H1 (cell line): ENCODE measurements around the gene KIAA0319L. TPM values are rescaled to one million over a fixed set of nuclear protein-coding genes. Genes with fewer than 3 reads are reported as not detected.

Experiments
- CTCF ChIA-PET: fragments of 300-600 bp; sonication (Branson Sonifier 250); formaldehyde crosslinking; loops from one replicate; lab custom pipeline; 2021; ENCODE audit not compliant: partially characterized antibody; lab: Charles Lee
- POLR2A ChIA-PET: fragments of 300-600 bp; sonication (Branson Sonifier 250); formaldehyde crosslinking; loops from one replicate; lab custom pipeline; 2021; ENCODE audit warnings: inconsistent platforms; ENCODE audit not compliant: partially characterized antibody; lab: Charles Lee
- DNase-seq, 2 experiments: peaks; one replicate each; pipeline versions ENCODE4 v3.0.0 to v3.0.0-alpha.2; 2010 to 2022; ENCODE audit warnings: low spot score in 2 of 2, low read depth in 1 of 2, mixed read lengths in 1 of 2
- FAIRE-seq: peaks from 2 replicates; lab custom pipeline; 2011; peaks lifted over from hg19 to GRCh38; lab: Jason Lieb, UNC
- H2AFZ ChIP-seq: 2 replicates; pipeline ENCODE4 v1.8.1; 2012; ENCODE audit warnings: low read length, inconsistent platforms
- H2AK5ac ChIP-seq: 2 replicates; pipeline ENCODE4 v1.6.1; 2013; ENCODE audit warnings: low read depth, low read length
- H2BK120ac ChIP-seq: replicated peaks from 2 replicates; pipeline ENCODE3; 2013; ENCODE audit warnings: low read depth, low read length, inconsistent platforms
- H2BK12ac ChIP-seq: 2 replicates; pipeline ENCODE4 v1.6.1; 2013; ENCODE audit warnings: low read depth, low read length
- H2BK15ac ChIP-seq: 2 replicates; pipeline ENCODE4 v1.6.1; 2013; ENCODE audit warnings: low read length
- H2BK20ac ChIP-seq: 2 replicates; pipeline ENCODE4 v1.6.1; 2013; ENCODE audit warnings: low read length
- H2BK5ac ChIP-seq: 2 replicates; pipeline ENCODE4 v1.6.1; 2013; ENCODE audit warnings: low read depth, low read length
- H3K14ac ChIP-seq: 2 replicates; pipeline ENCODE4 v1.6.1; 2013; ENCODE audit warnings: inconsistent platforms; ENCODE audit not compliant: insufficient read length
- H3K18ac ChIP-seq: 2 replicates; pipeline ENCODE4 v1.6.1; 2013; ENCODE audit warnings: low read length; ENCODE audit errors: extremely low read depth
- H3K23ac ChIP-seq: 2 replicates; pipeline ENCODE4 v1.6.1; 2013; ENCODE audit warnings: inconsistent platforms; ENCODE audit not compliant: insufficient read length
- H3K23me2 ChIP-seq: 2 replicates; pipeline ENCODE4 v1.6.1; 2013; ENCODE audit warnings: low read depth, low read length
- H3K27ac ChIP-seq: 2 replicates; pipeline ENCODE4 v1.6.1; 2011; ENCODE audit warnings: low read depth, low read length, inconsistent platforms
- H3K27me3 ChIP-seq, 4 experiments: replicated peaks in 1 of 4; 1 replicate in 1 of 4; 2 replicates in 3 of 4; pipeline versions ENCODE4 v1.6.1 to v1.8.1; 2011 to 2013; ENCODE audit warnings: low read length in 3 of 4, mild to moderate bottlenecking in 3 of 4, inconsistent platforms in 2 of 4, mixed read lengths in 2 of 4, moderate library complexity in 1 of 4; ENCODE audit not compliant: control insufficient read depth in 3 of 4, insufficient read depth in 3 of 4; ENCODE audit errors: extremely low read depth in 1 of 4
- H3K36me3 ChIP-seq, 4 experiments: 2 replicates each; pipeline versions ENCODE4 v1.6.1 to v1.8.1; 2011 to 2013; ENCODE audit warnings: mild to moderate bottlenecking in 4 of 4, low read length in 3 of 4, moderate library complexity in 2 of 4, control low read depth in 1 of 4, inconsistent platforms in 1 of 4; ENCODE audit not compliant: insufficient read depth in 4 of 4, control insufficient read depth in 2 of 4
- H3K4ac ChIP-seq: replicated peaks from 2 replicates; pipeline ENCODE3; 2013; ENCODE audit warnings: low read length, low read depth, mixed read lengths, inconsistent platforms; ENCODE audit not compliant: insufficient read length
- H3K4me1 ChIP-seq, 4 experiments: replicated peaks in 1 of 4; 1 replicate in 1 of 4; 2 replicates in 3 of 4; pipeline versions ENCODE4 v1.6.1 to v1.8.1; 2011 to 2013; ENCODE audit warnings: low read length in 3 of 4, inconsistent platforms in 2 of 4, mixed read lengths in 1 of 4; ENCODE audit not compliant: insufficient read depth in 4 of 4, control insufficient read depth in 3 of 4
- H3K4me2 ChIP-seq, 2 experiments: 2 replicates each; pipeline versions ENCODE4 v1.6.1 to v1.8.1; 2011 to 2013; ENCODE audit warnings: low read depth in 2 of 2, low read length in 2 of 2, control low read depth in 1 of 2, inconsistent platforms in 1 of 2, mild to moderate bottlenecking in 1 of 2; ENCODE audit not compliant: insufficient read depth in 1 of 2
- H3K4me3 ChIP-seq, 4 experiments: fragments of 200-600, 300-600 bp in 1 of 4; sonication (generic), shearing (Covaris generic), sonication (Bioruptor Twin) in 1 of 4; 2 replicates each; pipeline versions ENCODE4 v1.5.1 to v1.8.1; 2011 to 2016; ENCODE audit warnings: low read length in 4 of 4, low read depth in 3 of 4, control low read depth in 2 of 4, inconsistent platforms in 2 of 4, mild to moderate bottlenecking in 2 of 4, mixed read lengths in 1 of 4, moderate library complexity in 1 of 4; ENCODE audit not compliant: insufficient read depth in 2 of 4; ENCODE audit errors: extremely low read depth in 1 of 4
- H3K56ac ChIP-seq: replicated peaks from 2 replicates; pipeline ENCODE3; 2013; ENCODE audit warnings: low read depth, mild to moderate bottlenecking, mixed read lengths, low read length, inconsistent platforms; ENCODE audit not compliant: insufficient read length
- H3K79me1 ChIP-seq: 2 replicates; pipeline ENCODE4 v1.6.1; 2013; ENCODE audit warnings: low read depth, low read length, control low read depth
- H3K79me2 ChIP-seq, 2 experiments: 2 replicates each; pipeline versions ENCODE4 v1.6.1 to v1.8.1; 2012 to 2013; ENCODE audit warnings: low read length in 2 of 2, mild to moderate bottlenecking in 2 of 2, inconsistent platforms in 1 of 2; ENCODE audit not compliant: insufficient read depth in 2 of 2, control insufficient read depth in 1 of 2
- H3K9ac ChIP-seq, 4 experiments: replicated peaks in 1 of 4; 1 replicate in 1 of 4; 2 replicates in 3 of 4; pipeline versions ENCODE4 v1.6.1 to v1.8.1; 2011 to 2013; ENCODE audit warnings: low read depth in 3 of 4, low read length in 3 of 4, control low read depth in 2 of 4, mild to moderate bottlenecking in 2 of 4, moderate library complexity in 2 of 4, inconsistent platforms in 1 of 4; ENCODE audit errors: extremely low read depth in 1 of 4
- H3K9me3 ChIP-seq, 2 experiments: 2 replicates each; pipeline versions ENCODE4 v1.6.1 to v1.8.1; 2012 to 2013; ENCODE audit warnings: mild to moderate bottlenecking in 2 of 2, moderate library complexity in 2 of 2, control low read depth in 1 of 2, inconsistent platforms in 1 of 2, low read depth in 1 of 2, low read length in 1 of 2, mixed read lengths in 1 of 2; ENCODE audit not compliant: insufficient read depth in 2 of 2
- H4K20me1 ChIP-seq, 2 experiments: replicated peaks in 1 of 2; 2 replicates each; pipeline versions ENCODE3 to v1.8.1; 2011 to 2013; ENCODE audit warnings: inconsistent platforms in 2 of 2, low read length in 2 of 2, mild to moderate bottlenecking in 1 of 2; ENCODE audit not compliant: insufficient read depth in 2 of 2, control insufficient read depth in 1 of 2
- H4K5ac ChIP-seq: 2 replicates; pipeline ENCODE4 v1.6.1; 2013; ENCODE audit warnings: low read length, low read depth, mixed read lengths, inconsistent platforms; ENCODE audit not compliant: insufficient read length
- H4K8ac ChIP-seq: 2 replicates; pipeline ENCODE4 v1.8.0; 2013; ENCODE audit warnings: mild to moderate bottlenecking, moderate library complexity, low read length, inconsistent platforms; ENCODE audit not compliant: insufficient read depth; ENCODE audit errors: extremely low read depth
- H4K91ac ChIP-seq: replicated peaks from 2 replicates; pipeline ENCODE3; 2013; ENCODE audit warnings: low read length, mixed read lengths, inconsistent platforms; ENCODE audit not compliant: insufficient read length
- BRCA1 ChIP-seq: IDR thresholded peaks from 2 replicates; pipeline ENCODE4 v1.6.1; 2012; ENCODE audit warnings: low read depth, low read length, improper control_type of control experiment
- CEBPB ChIP-seq: IDR thresholded peaks from 2 replicates; pipeline ENCODE4 v1.6.1; 2012; ENCODE audit warnings: low read depth, low read length
- CTBP2 ChIP-seq: IDR thresholded peaks from 2 replicates; pipeline ENCODE4 v1.7.0; 2011; ENCODE audit warnings: borderline replicate concordance, mild to moderate bottlenecking, moderate library complexity, mixed read lengths, low read length; ENCODE audit not compliant: insufficient read depth, insufficient read length
- EZH2 ChIP-seq: fragments of 200-600 bp; sonication (generic); IDR thresholded peaks from 2 replicates; pipeline ENCODE4 v1.7.1; 2012; ENCODE audit warnings: low read depth, mild to moderate bottlenecking, moderate library complexity, low read length, inconsistent platforms; ENCODE audit not compliant: severe bottlenecking
- SAP30 ChIP-seq: fragments of 300-600 bp; sonication (generic); IDR thresholded peaks from 2 replicates; pipeline ENCODE4 v1.7.1; 2012; ENCODE audit warnings: low read length, moderate library complexity, mild to moderate bottlenecking, inconsistent platforms; ENCODE audit not compliant: insufficient read depth, insufficient replicate concordance
- YY1 ChIP-seq: IDR thresholded peaks from 2 replicates; pipeline ENCODE4 v1.6.1; 2011; ENCODE audit warnings: low read depth, mild to moderate bottlenecking, low read length
- WGBS, 2 experiments: shearing (Covaris generic) in 1 of 2; methylation state at CpG; one replicate each; pipeline versions ENCODE4 v1.1.6 to v1.1.7; 2013 to 2015; ENCODE audit warnings: low lambda C conversion rate in 2 of 2, mixed read lengths in 2 of 2, inconsistent platforms in 1 of 2, low coverage in 1 of 2, missing lambda C conversion rate in 1 of 2; ENCODE audit not compliant: insufficient replicate concordance in 2 of 2, insufficient coverage in 1 of 2, insufficient read length in 1 of 2; ENCODE audit errors: extremely low coverage in 1 of 2, missing lambda C conversion rate in 1 of 2; 5-methylcytosine and 5-hydroxymethylcytosine counted together
- polyA plus RNA-seq, 7 experiments: library from polyadenylated mRNA; depleted of rRNA in 3 of 7; stranded (reverse) in 5 of 7; unstranded in 2 of 7; fragments of >200 nt in 5 of 7; fragments of 200-250 nt in 2 of 7; gene quantifications; 1 replicate in 5 of 7; 2 replicates in 1 of 7; 4 replicates in 1 of 7; pipeline versions ENCODE4 v1.2.1 to v1.2.3, GENCODE V29; 2011 to 2013; ENCODE audit warnings: missing spikeins in 2 of 7, mixed read lengths in 2 of 7
- total RNA-seq: library from RNA; stranded (reverse); fragmentation: NEBNext Ultra II Directional; extraction: Animal tissue kit (Norgen Biotek cat#: 25700); gene quantifications from 2 replicates; pipeline ENCODE4 v1.2.1, GENCODE V29; 2021

KIAA0319L gene
- total and polyA plus RNA-seq, 2 of the 8 experiments (the other 6 are each of a cell fraction or from before 2014, with no cell fraction given) = 40.1 to 55.7 TPM

- Histone ChIP-seq H3K23ac (no peak overlapping the region), H3K23me2 (no peaks in the 10 kb centered on the region), H3K4me2 (no peak overlapping the region), H2AFZ (no peak overlapping the region), H2AK5ac (no peak overlapping the region), H2BK15ac (no peak overlapping the region), H4K5ac (no peak overlapping the region), H2BK20ac (no peak overlapping the region), H3K36me3 (peaks cover 13 to 47% (median 33%) of the 10 kb centered on the region in 4 experiments), H3K4me1 (no peaks in the 10 kb centered on the region), H4K8ac (no peak overlapping the region), H3K79me2 (no peaks in the 10 kb centered on the region), H4K91ac (no peak overlapping the region), H3K4ac (no peak overlapping the region), H2BK120ac (no peak overlapping the region), H3K4me3 (no peak overlapping the region), H2BK5ac (no peak overlapping the region), H2BK12ac (no peak overlapping the region), H3K27ac (no peak overlapping the region), H3K27me3 (no peaks in the 10 kb centered on the region), H3K9me3 (no peaks in the 10 kb centered on the region), H4K20me1 (no peaks in the 10 kb centered on the region), H3K56ac (no peak overlapping the region), H3K79me1 (no peaks in the 10 kb centered on the region), H3K18ac (no peak overlapping the region), H3K14ac (no peak overlapping the region), H3K9ac (no peak overlapping the region)
- POLR2A ChIA-PET = interaction anchor here (0.9 to 1.2 kb wide), 3 partner anchors 39 to 103 kb away, joined by 3 read pairs; no protein-coding TSS in a partner anchor
- DNase-seq = no peak
- 93% methylated on average over 2 of the region's 2 CpGs; no CpG with 5 or more reads in 1 of the 2 experiments for WGBS, 2 experiments
- CTCF ChIA-PET = interaction anchor here (0.6 to 11.1 kb wide), 16 partner anchors 13 to 330 kb away, joined by 3 to 134 read pairs (median 15); partner anchors contain the start of genes KIAA0319L and NCDN
- FAIRE-seq = no peak
- TF ChIP-seq CTBP2 (no peak), CEBPB (no peak), BRCA1 (no peak), YY1 (no peak), EZH2 (no peak), SAP30 (no peak)
These were observed 104.2 kb downstream of the KIAA0319L start for GRCh38 chr1:35453031-35453430.
